Astrocyte of the hippocampus (primary cell): ENCODE measurements around the gene TMEM86B.

Source experiments
- DNase-seq: peaks from one replicate; pipeline ENCODE4 v3.0.0; 2011; ENCODE audit warnings: low read depth, low spot score

TMEM86B gene

DNA sequence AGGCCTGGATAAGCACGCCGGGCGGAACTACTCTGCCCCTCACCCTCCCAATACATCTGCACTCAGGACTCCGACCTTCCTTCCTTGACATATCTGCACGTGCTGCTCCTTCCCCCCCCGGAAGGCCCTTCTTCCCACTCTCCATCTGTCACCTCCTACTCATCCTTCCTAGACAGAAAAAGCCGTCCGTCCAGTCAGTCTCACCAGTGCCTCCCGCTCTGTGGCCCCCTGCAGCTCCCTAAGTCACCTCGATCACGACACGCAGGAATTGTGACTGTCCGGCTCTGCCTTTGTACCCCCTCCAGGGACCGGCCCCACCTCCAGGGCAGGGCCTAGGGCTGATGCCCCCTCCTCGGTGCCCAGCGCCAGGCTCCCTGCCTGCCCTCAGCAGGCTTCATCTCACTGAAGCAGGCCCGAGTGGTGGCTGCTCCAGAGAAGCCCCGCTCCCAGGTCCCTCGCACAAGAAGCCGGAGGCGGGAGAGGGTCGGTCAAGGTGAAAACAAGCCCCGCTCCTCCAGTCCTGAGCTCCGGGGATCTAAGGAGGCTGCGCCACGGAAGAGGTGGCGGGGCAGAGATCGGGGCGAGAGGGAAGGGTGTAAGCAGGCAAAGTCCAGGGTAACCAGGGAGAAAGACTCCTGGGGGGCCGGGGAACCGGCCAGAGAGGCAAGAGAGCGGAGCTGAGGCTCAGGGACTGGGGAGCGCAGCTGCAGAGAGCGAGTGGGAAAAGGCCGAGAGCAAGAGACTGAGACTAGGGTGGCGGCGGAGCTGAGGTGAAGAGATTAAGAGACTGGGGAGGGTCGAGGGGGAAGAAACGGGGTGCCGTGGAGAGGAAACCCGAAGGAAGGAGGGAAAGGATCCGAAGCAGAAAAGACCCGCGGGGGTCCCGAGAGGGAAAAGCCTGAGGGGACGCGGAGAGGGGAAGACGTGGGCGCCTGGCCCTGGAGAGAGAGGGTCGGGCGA is 29.2 kb upstream of the TMEM86B start:
- peak; percentile 41 for DNase-seq

DNA sequence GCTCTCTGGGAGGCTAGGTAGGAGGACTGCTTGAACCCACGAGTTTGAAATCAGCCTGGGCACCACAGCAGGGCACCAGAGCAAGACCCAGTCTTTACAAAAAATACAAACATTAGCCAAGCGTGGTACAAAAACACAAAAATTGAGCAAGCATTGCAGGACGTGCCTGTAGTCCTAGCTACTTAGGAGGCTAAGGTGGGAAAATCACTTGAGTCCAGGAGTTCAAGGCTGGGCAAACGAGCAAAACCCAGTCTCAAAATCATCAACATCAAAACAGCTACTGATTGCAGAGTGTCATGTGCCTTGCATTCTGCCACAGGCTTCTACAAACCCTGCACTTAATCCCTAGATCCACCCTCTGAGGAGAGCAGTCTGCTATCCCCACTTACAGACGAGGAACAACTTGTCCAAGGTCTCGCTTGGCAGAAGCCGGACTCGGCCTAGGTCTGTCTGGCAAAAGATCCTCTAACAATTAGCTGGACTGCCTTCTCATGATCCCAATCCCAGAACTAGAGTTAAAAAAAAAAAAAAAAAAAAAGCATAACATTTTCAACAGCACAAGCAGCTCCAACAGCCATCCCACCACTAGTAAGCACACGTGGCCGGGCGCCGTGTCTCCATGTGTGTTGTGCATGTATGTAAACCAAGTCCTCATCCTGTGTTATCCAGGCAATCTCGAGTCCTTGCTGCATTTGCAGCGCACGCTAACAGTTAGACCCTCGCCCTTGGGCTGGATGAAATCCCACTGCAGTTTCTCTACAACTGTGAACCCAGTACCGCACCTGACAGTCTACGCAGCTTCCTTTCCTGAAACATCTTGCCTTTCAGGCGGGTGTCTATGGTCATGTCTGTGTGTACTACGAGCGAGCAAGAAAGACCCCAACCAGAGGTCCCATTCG is 28.2 kb upstream of the TMEM86B start:
- DNase-seq, result no peak

DNA sequence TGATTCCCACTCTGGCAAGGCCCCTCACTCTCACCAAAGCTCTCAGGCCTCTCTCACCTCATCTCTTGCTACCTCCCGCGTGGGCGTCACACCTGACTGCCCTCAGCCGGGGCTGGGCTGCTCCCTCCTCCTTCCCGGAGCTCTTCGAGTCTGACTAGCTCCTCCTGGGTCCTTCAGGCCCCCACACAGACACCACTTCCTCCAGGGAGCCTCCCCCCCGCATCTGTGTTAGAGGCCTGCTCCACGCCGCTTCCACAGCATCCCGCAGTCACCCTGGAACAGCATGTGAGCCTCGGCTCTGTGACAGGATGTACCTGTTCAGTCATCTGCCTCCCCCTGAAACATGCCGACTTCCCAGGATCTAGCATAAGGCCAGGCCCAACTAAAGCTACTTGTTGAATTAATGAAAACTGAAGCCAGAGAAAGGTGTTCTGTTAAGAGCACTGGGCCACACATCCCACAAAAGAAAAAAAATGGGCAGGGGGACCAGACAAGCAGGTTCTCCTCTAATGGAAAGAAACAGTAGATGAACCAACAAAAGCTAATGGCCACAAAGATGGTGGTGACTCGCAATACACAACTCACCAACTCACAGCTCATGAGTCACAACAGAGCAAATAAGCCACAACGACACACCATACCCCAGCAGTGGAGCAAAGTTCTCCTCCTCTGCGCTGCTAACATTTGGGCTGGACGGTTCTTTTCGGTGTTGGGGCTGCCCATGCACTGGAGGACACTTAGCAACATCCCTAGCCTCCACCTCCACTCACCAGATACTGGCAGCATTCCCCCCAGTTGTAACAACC is 27.3 kb upstream of the TMEM86B start:
- no peak for DNase-seq

DNA sequence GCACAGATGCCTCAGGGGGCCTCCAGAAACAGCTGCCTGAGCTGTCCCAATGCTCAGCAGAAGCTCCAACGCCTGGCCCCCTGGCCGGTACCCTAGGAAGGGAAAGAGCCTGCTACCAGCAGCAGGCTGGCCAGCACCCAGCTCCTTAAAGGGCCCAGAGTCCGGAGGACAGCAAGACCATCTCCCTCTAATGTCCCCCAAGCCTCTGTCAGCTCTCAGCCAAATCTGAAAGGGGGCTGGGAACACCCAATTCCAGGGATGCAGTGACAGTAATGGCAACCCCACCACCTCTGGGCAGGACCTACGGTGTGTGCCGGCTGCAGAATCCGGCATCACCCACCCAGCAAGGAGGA is 26.0 kb upstream of the TMEM86B start:
- no peak for DNase-seq

DNA sequence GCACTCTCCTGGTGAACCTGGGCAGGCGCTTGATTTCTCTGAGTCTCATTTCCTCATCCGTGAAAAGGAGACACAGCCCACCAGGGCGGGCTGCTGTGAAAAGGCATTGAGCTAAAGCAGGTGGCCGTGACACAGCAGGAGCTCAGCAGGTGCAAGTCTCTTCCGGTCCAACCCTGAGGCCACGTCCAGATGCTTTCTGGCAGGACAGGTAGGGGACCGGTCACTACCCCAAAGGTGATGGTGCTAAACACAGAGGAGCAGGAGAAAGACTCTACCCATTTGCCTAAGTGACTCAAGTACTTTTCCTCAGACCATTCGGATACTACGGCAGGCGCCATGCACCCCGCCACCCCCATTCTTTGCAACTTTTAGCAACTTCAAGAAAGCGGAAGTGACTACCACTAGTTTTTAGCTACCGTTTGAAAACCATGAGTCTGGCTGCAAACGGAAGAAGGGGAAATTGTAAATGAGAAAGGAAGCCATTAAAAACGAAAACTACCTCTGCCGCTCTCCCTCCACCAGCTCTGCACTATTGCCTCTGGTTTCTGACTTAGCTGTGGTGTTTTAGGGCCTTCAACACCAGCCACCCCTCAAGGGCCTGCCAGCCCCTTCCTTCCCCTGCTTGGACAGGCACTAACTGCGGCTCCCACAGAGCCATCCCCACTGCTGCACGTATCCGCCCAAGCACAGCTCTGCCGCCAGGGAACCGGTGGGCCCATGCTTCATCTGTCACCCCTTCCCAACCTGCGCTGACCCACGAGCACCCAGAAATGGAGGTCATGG is 25.5 kb upstream of the TMEM86B start:
- DNase-seq, result no peak

DNA sequence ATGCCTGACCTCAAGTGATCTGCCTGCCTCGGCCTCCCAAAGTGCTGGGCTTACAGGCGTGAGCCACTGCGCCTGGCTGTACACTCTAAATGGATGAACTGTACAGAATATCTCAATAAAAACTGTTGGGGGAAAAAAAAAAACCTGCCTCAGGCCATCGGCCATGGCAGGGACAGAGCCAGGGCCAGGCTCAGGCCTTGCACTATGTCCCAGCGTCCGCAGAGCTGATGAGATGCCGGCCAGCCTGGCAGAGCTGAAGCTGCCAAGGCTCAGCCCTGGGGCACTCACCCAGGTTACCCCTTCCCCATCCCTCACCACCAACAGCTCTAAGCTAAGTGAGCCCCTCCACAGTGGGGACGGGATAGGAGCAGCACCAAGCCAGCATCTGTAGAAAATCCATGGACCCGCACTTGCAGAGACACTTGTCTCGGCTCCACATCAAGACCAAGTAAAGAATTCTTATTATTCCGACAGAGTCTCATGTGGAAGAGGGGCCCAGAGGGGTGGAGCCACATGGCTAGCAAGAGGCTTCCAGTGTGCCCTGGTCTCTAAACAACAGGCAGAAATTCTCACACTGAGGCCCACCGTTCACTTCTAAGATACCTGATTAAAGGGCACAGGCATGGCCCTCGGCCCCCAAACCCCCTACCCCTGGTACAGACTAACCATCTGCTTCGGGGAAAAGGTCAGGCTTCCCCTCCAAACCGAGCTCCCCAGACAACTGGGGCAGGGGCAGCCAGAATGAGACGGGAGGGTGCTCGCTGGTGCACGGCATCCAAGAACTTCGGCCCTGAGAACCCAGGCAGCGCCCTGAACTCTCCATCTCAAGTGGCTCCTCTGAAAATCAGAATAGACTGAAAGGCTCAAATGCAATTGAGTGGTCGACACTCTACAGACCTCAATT is 24.4 kb upstream of the TMEM86B start:
- no peak for DNase-seq

DNA sequence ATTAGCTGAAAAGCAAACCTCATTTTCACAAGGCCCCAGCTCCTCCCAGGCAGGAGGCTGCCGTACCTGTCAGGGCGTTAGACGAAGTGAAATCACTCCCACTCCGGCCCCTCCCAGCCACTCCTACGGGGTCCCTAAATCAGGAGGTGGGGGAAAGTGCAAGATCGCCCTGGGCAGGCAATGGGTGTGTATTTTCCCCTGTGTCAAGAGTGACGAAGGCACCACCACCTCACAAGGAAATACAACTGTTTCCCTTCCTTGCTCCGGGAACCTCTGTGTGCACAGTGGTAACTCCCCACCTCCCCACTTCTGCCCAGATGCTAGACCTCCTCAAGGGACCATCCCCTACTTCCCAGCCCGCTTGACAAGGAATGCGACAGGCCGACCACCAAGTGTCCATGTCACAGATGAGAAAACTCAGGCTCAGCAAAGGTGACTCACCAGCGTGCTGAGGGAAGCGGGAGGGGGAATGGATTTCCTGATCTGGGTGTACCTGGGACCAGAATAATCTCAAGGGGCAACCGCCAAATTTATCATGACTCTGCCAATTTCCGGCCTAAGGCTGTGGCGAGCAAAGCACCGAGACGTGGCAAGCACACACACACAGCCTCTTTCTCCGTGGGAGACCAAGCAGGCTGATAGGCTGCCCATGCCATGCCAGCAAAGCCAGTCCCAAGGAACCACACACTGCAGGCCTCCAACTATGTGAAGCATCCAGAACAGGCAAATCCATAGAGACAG is 22.9 kb upstream of the TMEM86B start:
- peak; percentile 63 for DNase-seq

DNA sequence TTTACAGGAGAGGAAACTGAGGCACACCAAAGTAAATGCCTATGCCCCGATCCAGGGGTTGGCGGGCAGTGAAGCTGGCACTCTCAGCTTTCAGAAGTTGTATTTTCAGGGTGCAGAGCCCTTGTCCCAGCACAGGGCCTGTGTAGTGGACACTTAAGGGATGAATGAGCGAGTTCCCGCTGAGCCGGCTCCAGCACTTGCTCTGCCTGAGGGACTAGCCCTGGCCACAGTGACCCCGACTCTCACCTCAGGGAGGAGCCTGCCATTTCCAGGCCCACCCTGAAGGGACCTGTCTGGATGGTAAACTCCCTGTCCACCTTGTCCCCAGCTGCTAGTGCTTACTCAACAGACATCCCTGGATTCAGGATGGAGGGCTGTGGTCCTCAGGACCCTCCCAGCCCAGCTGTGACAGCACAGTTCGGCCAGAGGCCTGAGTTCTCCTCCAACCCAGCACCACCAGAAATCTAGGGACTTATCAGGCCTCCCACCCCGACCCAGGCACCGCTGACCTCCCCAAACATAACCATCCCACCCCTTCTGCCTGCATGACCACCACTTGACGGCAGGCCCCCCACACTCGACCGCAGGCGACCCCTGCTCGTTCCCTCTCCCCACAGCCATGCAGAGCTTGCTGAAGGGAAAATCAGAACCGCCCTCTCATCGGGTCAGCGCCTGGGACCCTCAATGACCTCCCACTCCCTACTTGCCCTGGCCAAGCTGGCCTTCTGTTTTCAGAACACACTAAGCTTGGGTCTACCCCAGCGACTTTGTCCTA is 21.9 kb upstream of the TMEM86B start:
- no peak for DNase-seq

DNA sequence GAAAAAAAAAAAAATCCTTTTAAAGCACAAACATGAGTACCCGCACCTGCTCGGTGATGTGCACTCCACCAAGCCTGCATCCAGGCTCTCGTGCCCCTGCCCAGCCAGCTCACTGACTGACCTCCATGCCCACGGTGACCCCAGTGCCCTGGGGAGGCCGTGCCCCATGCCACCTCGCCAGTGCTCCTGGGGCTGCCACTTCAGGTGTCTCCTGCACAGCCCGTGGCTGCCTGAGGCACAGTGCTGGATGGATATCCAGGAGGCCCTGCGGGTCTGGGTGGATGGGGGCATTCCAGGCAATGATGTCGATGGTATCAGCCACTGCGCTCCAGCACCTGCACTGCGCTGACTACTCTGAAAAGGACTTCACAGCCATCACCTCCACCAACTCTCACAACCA is 21.3 kb upstream of the TMEM86B start:
- no peak for DNase-seq

DNA sequence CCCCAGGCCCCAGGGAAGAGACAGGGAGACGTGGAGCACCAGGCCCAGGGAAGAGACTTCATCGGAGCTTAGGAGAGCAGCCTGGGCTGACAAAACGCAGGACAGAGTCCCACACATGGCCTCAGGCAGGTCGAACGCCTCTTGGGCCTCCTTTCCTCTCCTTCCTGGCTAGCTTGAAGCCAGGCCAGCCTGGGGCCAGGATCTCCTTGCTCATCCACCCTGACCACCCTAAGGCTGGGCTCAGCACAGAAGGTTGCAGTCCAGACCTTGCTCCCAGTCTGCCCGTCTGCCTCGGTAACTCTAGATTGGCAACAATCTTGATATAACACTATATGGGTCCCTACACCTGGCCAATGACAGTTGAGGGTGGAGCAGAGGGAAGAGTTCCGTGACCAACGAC is 20.1 kb upstream of the TMEM86B start:
- DNase-seq, result no peak

DNA sequence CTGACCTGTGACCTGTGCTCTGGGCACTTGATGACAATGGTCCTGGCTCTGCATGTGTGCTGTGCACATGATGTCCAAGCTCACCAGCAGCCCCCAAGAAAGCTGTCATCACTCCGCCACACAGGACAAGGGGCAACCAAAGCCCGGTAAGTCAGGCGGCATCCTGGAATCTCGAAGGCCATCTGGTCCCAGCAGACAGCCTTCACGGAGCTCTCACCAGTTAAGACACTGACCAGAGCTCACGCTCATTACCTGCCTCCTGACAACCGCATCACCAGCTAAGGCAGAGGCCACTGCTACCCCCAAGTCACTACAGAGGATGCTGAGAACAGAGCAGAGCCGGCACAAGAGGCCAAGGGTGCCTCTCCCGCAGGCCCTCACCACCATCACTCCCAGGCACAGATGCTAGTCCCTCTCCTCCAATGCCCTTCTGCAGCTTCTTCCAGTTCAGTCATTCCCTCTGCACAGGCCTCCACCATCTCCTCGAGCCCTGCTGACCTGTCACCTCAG is 19.7 kb upstream of the TMEM86B start:
- DNase-seq, result no peak

DNA sequence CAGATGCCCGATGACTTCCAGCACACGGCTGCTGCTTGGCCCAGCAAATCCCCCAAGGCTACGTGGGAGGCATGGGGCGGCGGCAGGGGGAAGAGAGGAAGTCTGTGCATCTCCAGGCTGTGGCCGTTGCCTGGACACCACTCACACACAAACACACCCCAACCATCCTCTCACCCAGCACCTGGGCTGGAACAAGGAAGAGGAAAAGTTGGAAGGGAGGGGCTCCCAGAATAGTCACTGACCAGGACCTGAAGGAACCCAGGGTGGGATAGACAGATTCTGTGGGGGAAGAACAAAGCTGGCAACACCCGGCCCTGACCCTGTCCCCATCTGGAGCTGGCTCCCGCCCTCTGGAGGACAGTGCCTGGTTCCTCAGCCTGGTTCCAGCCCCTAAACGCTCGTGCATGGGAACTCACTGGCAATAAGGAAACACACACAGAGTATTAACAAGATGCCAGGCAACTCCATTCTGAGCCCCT is 19.1 kb upstream of the TMEM86B start:
- DNase-seq, result peak; percentile 11

DNA sequence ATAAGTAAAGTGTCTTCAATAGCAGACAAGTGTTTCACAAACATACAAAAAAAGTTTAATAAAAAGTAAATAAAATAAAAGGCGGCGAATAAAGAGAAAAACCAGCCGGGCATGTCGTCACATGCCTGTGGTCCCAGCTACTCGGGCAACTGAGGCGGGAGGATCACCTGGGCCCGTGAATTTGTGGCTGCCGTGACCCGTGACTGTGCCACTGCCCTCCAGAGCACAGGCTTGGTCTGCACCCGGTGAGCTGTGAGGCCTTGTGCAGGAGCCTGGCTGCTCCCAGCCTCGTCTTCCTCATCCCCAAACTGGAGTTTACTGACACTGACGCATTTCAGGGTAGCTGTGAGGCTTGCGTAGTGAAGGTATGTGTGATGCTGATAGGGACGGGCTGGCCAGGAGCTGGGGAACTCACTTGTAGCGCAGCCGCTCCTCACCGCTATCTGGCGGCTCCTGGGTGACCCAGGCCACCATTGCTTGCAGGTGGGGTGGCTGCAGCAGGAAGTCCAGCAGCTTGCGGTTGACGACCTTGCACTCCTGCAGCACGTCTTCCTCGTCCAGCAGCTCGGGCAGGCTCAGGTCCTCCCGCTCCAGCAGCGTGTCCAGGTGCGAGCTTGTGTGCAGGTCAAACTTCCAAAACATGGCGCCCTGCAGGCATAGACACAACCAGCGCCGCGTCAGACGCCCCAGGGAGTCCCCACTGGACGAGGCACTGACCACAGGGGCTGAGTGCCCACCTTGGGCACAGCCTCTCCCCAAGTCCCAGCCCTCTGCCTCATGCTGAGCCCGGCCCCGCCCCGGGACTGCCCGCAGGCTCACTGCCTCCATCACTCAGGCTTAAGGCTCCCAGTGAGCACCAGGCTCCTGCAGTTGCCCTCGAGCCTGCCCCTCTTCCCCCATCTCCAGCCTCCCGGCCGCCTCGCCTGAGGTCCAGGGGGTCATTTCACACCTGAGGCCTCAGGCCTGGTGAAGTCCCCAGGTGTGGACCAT is 18.2 kb upstream of the TMEM86B start:
- DNase-seq, result no peak

DNA sequence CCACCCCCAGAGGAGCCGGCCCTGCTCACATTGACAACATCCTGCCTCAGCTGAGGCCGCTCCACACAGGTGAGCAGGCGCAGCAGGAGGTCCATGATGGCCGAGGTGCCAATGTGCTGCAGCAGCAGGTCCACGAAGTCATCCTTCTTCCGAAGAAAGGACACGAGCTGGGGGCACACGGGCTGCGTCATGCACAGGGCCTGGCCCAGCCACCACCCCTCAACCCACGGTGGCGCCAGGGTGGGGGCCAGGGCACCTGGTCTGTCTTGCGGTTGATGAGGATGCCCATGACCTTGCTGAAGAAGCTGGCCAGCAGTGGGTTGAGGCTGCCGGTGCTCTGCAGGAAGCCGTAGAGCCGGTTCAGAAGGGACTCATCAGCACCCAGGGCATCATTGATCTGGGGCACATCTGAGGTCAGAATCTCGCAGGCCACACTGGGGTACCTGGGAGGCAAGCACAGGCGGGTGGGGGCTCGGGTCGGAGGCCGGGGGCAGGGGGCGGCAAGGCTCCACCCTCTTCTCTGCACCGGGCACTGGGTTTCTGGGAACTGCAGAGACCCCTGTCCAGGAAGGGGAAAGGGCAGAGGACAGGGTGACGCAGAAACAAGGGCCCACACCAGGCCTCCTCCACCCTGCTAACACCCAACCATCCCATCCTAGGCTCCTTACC is 16.8 kb upstream of the TMEM86B start:
- DNase-seq, result no peak

DNA sequence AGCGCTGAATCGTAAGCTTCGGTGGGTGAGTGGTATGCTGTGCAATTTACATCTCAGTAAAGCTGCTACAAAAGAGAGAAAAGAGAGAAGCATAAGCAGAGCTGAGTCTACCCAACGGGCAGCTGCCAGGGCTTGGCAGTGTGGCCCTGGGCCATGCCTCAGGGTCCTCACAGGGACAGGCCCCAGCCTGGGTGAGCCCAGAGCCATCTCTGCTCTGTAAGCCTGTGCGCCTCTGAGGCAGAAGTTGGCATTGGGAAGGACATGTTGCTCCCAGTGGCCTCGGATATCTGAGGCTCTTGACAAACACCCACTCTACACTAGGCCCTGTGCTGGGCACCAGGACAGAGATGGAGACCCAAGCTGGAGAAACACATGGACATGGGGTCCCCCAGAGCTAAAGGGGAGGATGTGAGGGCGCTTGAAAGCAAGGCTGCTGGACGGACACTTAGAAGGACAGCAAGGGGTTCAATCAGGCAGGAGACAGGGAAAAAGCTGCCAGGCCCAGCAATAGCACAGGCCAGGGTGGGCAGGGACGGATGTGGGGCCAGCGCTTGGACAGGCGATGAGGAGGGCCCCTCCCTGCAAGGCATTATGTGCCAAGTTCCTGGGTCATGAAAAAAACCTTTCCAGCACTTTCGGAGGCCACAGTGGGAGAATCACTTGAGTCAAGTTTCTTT is 15.6 kb upstream of the TMEM86B start:
- no peak for DNase-seq

DNA sequence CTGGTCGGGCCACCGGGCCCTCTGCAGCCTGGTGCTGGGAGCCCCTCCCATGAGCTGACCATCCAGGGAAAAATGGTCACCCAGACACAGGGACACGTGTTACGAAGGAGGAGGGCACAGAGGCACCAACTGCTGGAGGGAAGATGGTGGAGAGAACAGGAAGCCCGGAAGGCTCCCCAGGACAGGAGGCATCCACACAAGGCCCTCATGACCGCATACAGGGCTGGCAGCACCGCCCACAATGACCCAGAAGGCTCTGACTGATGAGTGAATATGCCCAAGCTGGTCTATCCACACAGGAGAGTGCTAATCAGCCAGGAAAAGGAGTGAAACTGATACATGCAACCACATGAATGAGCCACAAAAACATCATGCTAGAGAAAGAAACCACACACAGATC is 14.0 kb upstream of the TMEM86B start:
- DNase-seq, result no peak
